K562 (cell line): ENCODE measurements around the gene TM7SF2.

Source experiments
- ESRRA ChIP-seq: fragments of 450-650 bp; IDR thresholded peaks from 2 replicates; pipeline ENCODE4 v1.6.1; 2014; ENCODE audit warnings: low read depth, mild to moderate bottlenecking, moderate library complexity, borderline replicate concordance
- KDM1A ChIP-seq, 2 experiments: fragments of 450-650 bp; IDR thresholded peaks; 2 replicates each; pipeline ENCODE4 v1.6.1; 2016; ENCODE audit warnings: mild to moderate bottlenecking in 2 of 2
- NCOA6 ChIP-seq: fragments of 450-650 bp; IDR thresholded peaks from 2 replicates; pipeline ENCODE4 v1.6.1; 2017; ENCODE audit warnings: mild to moderate bottlenecking
- TF ChIP-seq, protein P1 (sequence below): fragments of 250-450 bp; sonication (Bioruptor Pico); IDR thresholded peaks from 2 replicates; pipeline ENCODE4 v1.8.0; 2021; ENCODE audit warnings: borderline replicate concordance, mild to moderate bottlenecking, moderate library complexity; ENCODE audit not compliant: poor library complexity, severe bottlenecking

DNA sequence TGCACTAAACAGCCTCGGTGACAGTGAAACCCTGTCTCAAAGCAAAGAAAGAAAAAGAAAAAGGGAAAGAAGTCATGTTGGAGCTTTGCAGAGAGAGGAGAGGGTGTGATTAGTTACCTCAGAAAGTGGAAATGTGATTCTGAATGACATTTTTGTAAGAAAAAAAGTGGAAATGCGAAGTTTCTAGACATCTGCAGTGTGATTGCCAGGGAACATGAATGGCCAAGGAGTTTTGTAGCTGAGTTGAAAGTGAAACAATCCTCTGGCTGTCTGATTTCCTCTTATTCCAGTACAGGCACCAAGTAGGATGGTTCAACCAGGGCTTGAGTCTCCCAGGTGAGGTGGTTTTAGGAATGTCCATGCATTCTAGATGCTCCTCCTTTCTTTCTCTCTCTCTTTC lies 40.5 kb downstream of the TM7SF2 start:
- TF ChIP-seq NCOA6, result no peak
- TF ChIP-seq ESRRA, result no peak
- no peak for TF ChIP-seq KDM1A (IDR thresholded peaks at IDR 0.05)
- TF ChIP-seq, protein P1, sequence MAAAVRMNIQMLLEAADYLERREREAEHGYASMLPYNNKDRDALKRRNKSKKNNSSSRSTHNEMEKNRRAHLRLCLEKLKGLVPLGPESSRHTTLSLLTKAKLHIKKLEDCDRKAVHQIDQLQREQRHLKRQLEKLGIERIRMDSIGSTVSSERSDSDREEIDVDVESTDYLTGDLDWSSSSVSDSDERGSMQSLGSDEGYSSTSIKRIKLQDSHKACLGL (CRISPR knock-in tag), result no peak
